OCI-M2 (cell line): ENCODE data around the gene RITA1.
A peak's percentile ranks its signal among the peaks of the same experiment; 100 is the strongest.

Experiments used
- DNase-seq: peaks from one replicate; lab custom pipeline; 2025; ENCODE audit not compliant: unreplicated experiment; lab: John Stamatoyannopoulos, UW

The RITA1 gene

GRCh38 chr12:113173081-113173698, 12.3 kb upstream of the RITA1 start:
- no peak for DNase-seq

GRCh38 chr12:113174461-113175384, 10.8 kb upstream of the RITA1 start:
- DNase-seq = no peak

GRCh38 chr12:113179023-113179422, 6.5 kb upstream of the RITA1 start:
- DNase-seq = no peak

GRCh38 chr12:113180333-113180732, 5.2 kb upstream of the RITA1 start:
- no peak for DNase-seq

GRCh38 chr12:113181975-113182374, 3.5 kb upstream of the RITA1 start:
- DNase-seq = no peak

GRCh38 chr12:113183030-113183589, 2.4 kb upstream of the RITA1 start:
- DNase-seq = no peak

- no peak for DNase-seq
Measured at GRCh38 chr12:113184098-113184899, 1.2 kb upstream of the RITA1 start.

GRCh38 chr12:113184900-113185179, 681 bp upstream of the RITA1 start:
- DNase-seq = peak; percentile 58

GRCh38 chr12:113186033-113186365, 478 bp downstream of the RITA1 start:
- DNase-seq = no peak

GRCh38 chr12:113186666-113187325, 1.3 kb downstream of the RITA1 start:
- no peak for DNase-seq

GRCh38 chr12:113189361-113189760, 3.8 kb downstream of the RITA1 start:
- no peak for DNase-seq

GRCh38 chr12:113190761-113191160, 5.2 kb downstream of the RITA1 start:
- DNase-seq = no peak

- DNase-seq = no peak
Measured at GRCh38 chr12:113191227-113191626, 5.7 kb downstream of the RITA1 start.

- DNase-seq = no peak
Measured at GRCh38 chr12:113194971-113195391, 9.5 kb downstream of the RITA1 start.

- DNase-seq = no peak
Measured at GRCh38 chr12:113195598-113195997, 10.1 kb downstream of the RITA1 start.

- DNase-seq = no peak
Measured at GRCh38 chr12:113196582-113196981, 11.1 kb downstream of the RITA1 start.

GRCh38 chr12:113196990-113197389, 11.5 kb downstream of the RITA1 start:
- DNase-seq = no peak

- DNase-seq = no peak
Measured at GRCh38 chr12:113197518-113198077, 12.1 kb downstream of the RITA1 start.

GRCh38 chr12:113198296-113198695, 12.8 kb downstream of the RITA1 start:
- DNase-seq = no peak

- DNase-seq = no peak
Measured at GRCh38 chr12:113200021-113200797, 14.7 kb downstream of the RITA1 start.
